GM12864 (cell line): ENCODE measurements around the gene SHISA9.

Experiments
- DNase-seq: peaks from one replicate; pipeline ENCODE4 v3.0.0-alpha.2; 2011; ENCODE audit warnings: low read depth
- H3K4me3 ChIP-seq: 2 replicates; pipeline ENCODE4 v1.5.1; 2011; ENCODE audit warnings: mild to moderate bottlenecking, low read depth, low read length, control low read depth
- CTCF ChIP-seq: IDR thresholded peaks from 2 replicates; pipeline ENCODE4 v1.5.1; 2011; ENCODE audit warnings: low read depth, mild to moderate bottlenecking, moderate library complexity, low read length, control low read depth, inconsistent platforms; ENCODE audit errors: missing control alignments

Gene SHISA9

GRCh38 chr16:13104772-13105171, 203.4 kb downstream of the SHISA9 start:
- DNase-seq: no peak
- TF ChIP-seq CTCF: no peak
- no peak overlapping the region for H3K4me3 ChIP-seq

- no peak for DNase-seq
- no peak for TF ChIP-seq CTCF
- no peak overlapping the region for H3K4me3 ChIP-seq
Observed at GRCh38 chr16:13105427-13105826, 204.0 kb downstream of the SHISA9 start.

GRCh38 chr16:13106464-13106863, 205.1 kb downstream of the SHISA9 start:
- no peak for DNase-seq
- TF ChIP-seq CTCF: no peak
- H3K4me3 ChIP-seq: no peak overlapping the region

- no peak for TF ChIP-seq CTCF
- DNase-seq: no peak
Observed at GRCh38 chr16:13108126-13108525, 206.7 kb downstream of the SHISA9 start.

GRCh38 chr16:13109171-13109570, 207.8 kb downstream of the SHISA9 start:
- TF ChIP-seq CTCF: no peak

More at GRCh38 chr16:13108126-13108525, 206.7 kb downstream of the SHISA9 start:
- no peak overlapping the region for H3K4me3 ChIP-seq

GRCh38 chr16:13110124-13110796, 208.9 kb downstream of the SHISA9 start:
- TF ChIP-seq CTCF: no peak
- DNase-seq: no peak
- H3K4me3 ChIP-seq: no peak overlapping the region

More at GRCh38 chr16:13109171-13109570, 207.8 kb downstream of the SHISA9 start:
- no peak overlapping the region for H3K4me3 ChIP-seq
- DNase-seq: no peak

GRCh38 chr16:13111747-13112146, 210.3 kb downstream of the SHISA9 start:
- H3K4me3 ChIP-seq: no peak overlapping the region
- no peak for DNase-seq
- no peak for TF ChIP-seq CTCF
